GM13977 (cell line): ENCODE measurements around the gene CALY.

Experiments used
- DNase-seq: peaks from one replicate; pipeline ENCODE4 v3.0.0; 2012; ENCODE audit warnings: low spot score
- in situ Hi-C: fragments of 300-500 bp; cut with MboI; formaldehyde crosslinking; loops from one replicate; pipeline ENCODE4 v1.12.0; 2022; ENCODE audit warnings: low sequenced_read_pairs, low pct_unique_long_range_greater_than_20kb, mixed read lengths, inconsistent platforms; ENCODE audit not compliant: unreplicated experiment
- TF ChIP-seq, protein P1 (sequence below): IDR thresholded peaks from 2 replicates; pipeline ENCODE4 v1.5.1; 2012; ENCODE audit warnings: mild to moderate bottlenecking, control low read depth; ENCODE audit not compliant: insufficient read depth; ENCODE audit errors: extremely low read depth, missing control alignments

CALY gene

DNA sequence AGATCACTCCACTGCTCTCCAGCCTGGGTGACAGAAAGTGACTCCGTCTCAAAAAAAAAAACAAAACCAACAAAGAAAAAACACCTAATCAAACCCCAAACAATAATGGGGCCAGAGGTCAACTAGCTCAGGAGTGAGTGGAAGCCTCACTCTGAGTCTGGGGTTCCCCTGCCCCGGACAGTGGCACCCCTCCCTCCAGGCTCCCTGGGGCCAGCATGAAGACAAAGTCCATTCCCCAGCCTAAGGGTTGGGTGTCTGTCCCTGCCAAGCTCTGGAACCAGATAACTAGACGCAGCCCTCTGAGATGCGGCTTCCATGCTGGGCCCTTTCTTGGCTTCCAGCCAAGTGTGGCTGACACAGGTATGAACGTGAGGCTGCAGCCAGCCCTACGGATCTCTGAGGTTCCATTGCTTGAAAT lies 22.9 kb upstream of the CALY start:
- DNase-seq: no peak
- TF ChIP-seq, protein P1, sequence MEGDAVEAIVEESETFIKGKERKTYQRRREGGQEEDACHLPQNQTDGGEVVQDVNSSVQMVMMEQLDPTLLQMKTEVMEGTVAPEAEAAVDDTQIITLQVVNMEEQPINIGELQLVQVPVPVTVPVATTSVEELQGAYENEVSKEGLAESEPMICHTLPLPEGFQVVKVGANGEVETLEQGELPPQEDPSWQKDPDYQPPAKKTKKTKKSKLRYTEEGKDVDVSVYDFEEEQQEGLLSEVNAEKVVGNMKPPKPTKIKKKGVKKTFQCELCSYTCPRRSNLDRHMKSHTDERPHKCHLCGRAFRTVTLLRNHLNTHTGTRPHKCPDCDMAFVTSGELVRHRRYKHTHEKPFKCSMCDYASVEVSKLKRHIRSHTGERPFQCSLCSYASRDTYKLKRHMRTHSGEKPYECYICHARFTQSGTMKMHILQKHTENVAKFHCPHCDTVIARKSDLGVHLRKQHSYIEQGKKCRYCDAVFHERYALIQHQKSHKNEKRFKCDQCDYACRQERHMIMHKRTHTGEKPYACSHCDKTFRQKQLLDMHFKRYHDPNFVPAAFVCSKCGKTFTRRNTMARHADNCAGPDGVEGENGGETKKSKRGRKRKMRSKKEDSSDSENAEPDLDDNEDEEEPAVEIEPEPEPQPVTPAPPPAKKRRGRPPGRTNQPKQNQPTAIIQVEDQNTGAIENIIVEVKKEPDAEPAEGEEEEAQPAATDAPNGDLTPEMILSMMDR: no peak
- in situ Hi-C loops: no loop called here

DNA sequence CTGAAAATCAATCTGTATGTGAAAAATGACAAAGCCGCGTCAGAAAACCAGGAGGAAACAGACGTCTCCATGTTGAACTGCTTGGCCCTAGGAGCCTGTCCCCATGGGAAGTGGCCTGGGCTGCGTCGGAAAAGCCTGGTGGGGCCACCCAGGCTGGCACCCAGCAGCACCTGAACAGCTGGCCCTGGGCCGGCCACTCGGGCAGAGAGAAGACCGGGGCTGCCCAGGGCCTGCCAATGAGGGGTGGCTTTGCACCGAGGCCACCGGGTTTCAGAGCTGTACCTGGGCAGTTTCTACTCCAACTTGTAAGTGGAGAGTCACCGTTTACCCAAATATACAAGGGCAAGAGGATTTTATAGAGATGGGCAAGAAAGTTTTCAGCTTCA lies 22.2 kb upstream of the CALY start:
- DNase-seq: no peak
- in situ Hi-C loops: no loop called here
- TF ChIP-seq, protein P1: no peak

DNA sequence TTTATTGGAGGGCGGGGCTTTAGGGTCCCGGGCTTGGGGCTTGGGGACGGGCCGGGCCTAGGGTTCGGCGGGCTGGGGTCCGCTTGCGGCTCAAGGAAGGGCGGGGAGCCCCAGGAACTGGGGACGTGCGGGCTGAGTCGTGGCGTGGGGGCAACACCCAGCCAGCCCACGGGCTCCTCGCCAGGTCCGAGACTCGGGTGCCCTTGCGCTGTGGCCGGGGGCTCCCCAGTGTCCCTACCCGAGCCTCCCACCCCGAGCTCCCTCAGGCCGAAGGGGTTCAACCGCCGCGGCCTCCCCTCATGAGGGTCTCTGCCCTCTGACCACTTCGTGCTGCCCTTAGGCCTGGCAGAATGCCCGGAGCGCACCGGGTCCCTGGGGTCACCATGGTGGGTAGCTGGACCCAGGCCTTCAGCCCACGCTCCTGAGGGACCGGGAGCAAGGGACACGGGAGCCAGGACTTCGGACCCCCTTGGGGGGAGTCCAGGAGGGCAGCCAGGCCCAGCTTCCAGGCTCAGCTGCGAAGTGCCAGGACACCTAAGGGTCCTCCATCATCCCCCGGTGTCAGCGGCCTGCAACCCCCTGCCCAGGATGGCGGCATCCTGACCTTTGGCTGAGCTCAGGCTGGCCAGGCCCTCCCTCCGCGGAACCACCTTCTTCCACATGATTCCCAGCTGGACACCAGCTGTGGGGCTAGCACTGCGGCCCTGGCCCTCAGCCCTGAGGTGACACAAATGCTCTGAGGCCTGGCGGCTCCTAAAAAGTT lies 21.6 kb upstream of the CALY start:
- no peak for DNase-seq
- in situ Hi-C loops: no loop called here
- TF ChIP-seq, protein P1: no peak

DNA sequence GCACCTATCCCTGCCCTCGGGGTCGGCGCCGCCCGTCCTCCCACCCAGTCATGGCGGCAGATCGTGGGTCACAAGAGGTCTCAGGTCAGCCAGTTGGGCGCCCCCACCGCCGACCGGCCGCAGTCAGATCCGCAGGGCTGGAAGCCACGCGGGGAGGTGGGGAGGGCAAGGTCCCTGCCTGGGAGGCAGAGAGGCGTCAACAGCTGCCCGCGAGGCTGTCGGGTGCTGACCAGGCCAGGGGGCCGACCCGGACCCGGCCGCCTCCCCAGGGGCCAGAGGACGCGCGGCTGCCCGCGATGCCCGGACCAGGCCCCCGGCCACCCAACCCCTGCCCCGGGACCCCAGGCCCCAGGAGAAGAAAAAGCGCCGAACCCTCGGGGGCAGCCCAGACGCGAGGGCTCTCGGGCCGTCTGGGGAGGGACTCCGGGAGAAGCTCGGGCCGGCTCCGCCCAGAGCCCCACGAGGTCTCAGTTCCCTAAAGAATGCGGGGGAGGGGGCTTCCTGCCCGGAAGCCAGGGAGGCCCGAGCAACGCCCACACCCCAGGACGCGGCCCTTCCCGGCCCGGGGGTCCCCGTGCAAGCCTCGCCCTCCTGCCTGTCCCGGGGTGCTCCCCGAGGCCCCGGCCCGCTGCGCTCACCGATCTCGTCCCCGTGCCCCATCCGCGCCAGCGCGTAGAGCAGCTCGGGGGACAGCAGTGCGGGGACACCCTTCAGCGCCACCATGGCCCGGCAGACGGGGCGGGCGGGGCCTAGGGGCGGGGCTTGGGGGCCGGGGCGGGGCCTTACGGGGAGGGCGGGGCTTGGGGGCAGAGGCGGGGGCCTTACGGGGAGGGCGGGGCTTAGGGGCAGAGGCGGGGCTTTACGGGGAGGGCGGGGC lies 20.8 kb upstream of the CALY start, which contains the start of gene FUOM:
FUOM (minus strand) TSS at position 735 of the 877 bp plus-strand sequence; CDS start at position 723, 12 bp downstream.
- in situ Hi-C loops: no loop called here
- DNase-seq: peak; percentile 98
- TF ChIP-seq, protein P1: no peak

DNA sequence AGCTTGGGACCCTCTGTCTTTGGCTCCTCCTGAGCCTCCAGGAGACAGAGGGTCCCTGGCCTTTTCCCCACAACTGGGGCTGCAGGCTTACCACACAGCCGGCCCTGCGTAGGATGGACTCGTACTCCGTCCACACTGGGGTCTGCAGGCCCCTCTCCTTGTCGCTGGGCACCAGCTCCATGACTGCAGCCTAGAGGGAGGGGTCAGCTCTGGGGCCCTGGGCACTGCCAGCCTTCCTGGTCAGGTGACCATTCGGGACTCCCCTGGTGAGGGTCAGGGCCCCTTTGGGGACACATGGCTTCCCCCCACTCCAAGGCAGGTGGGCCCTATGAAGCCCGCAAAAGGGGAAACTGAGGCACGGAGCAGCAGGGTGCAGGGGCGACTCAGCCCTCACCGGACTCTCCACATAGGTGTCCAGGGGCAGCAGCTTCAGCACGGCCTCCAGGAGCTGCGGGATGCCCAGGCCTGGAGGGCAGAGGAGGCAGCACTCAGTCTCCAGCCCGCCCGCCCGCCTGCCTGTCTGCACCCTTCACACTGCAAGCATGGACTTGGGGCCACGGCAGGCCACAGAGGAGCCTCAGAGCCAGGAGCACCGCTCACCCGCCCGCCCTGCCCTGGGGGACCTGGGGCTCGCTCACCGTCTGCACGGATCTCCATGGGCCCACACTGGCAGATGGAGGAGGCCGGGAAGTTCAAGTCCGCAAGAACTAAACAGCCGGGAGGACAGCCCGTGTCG lies 20.0 kb upstream of the CALY start:
- no peak for DNase-seq
- in situ Hi-C loops: no loop called here
- TF ChIP-seq, protein P1: no peak

DNA sequence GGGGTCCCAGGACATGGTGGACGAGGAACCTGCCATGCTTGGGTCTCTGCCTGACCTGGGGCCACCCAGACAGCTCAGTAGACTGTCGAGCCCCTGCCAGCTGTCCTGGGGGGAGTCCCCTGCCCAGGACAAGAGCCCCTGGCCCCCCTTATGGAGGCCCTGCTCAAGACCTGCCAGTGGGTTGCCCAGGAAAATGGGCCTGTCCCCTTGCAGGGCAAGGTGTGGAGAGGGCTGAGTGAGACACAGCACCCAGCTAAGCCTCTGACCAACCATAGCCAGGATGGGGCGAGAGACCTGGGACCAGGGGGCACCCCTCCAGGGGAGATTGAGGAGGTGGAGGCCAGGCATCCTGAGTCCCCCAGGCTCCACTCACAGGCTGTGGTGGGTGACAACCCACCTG lies 19.3 kb upstream of the CALY start:
- DNase-seq: no peak
- TF ChIP-seq, protein P1: no peak
- in situ Hi-C loops: no loop called here
